ENCODE data around the gene CHST15.
A peak's percentile ranks its signal among the peaks of the same experiment; 100 is the strongest.

CHST15 gene

GRCh38 chr10:124065382-124066125 is 27.8 kb downstream of the CHST15 start:
- DNase-seq (ENCODE audit: low read depth, low spot score): peak; percentile 55

- no peak for DNase-seq (ENCODE audit: low read depth, low spot score)
Observed at GRCh38 chr10:124064676-124065075, 28.7 kb downstream of the CHST15 start.

GRCh38 chr10:124063750-124064603 is 29.4 kb downstream of the CHST15 start:
- peak; percentile 88 for DNase-seq (ENCODE audit: low read depth, low spot score)

- no peak for DNase-seq (ENCODE audit: low read depth, low spot score)
Observed at GRCh38 chr10:124062390-124062789, 31.0 kb downstream of the CHST15 start.

GRCh38 chr10:124061030-124061429 is 32.4 kb downstream of the CHST15 start:
- DNase-seq (ENCODE audit: low read depth, low spot score): no peak

GRCh38 chr10:124060148-124060720 is 33.2 kb downstream of the CHST15 start:
- no peak for DNase-seq (ENCODE audit: low read depth, low spot score)

- no peak for DNase-seq (ENCODE audit: low read depth, low spot score)
Observed at GRCh38 chr10:124059551-124059950, 33.8 kb downstream of the CHST15 start.

- no peak for DNase-seq (ENCODE audit: low read depth, low spot score)
Observed at GRCh38 chr10:124058346-124059003, 34.9 kb downstream of the CHST15 start.

- no peak for DNase-seq (ENCODE audit: low read depth, low spot score)
Observed at GRCh38 chr10:124057601-124058000, 35.8 kb downstream of the CHST15 start.

- DNase-seq (ENCODE audit: low read depth, low spot score): no peak
Observed at GRCh38 chr10:124056337-124056980, 36.9 kb downstream of the CHST15 start.

- DNase-seq (ENCODE audit: low read depth, low spot score): no peak
Observed at GRCh38 chr10:124053971-124054370, 39.4 kb downstream of the CHST15 start.

- no peak for DNase-seq (ENCODE audit: low read depth, low spot score)
Observed at GRCh38 chr10:124052561-124052960, 40.8 kb downstream of the CHST15 start.

- no peak for DNase-seq (ENCODE audit: low read depth, low spot score)
Observed at GRCh38 chr10:124050021-124051015, 43.1 kb downstream of the CHST15 start.

GRCh38 chr10:124049484-124049883 is 43.9 kb downstream of the CHST15 start:
- DNase-seq (ENCODE audit: low read depth, low spot score): peak; percentile 43

GRCh38 chr10:124048371-124049290 is 44.8 kb downstream of the CHST15 start:
- DNase-seq (ENCODE audit: low read depth, low spot score): peak; percentile 59

- no peak for DNase-seq (ENCODE audit: low read depth, low spot score)
Observed at GRCh38 chr10:124047427-124048152, 45.8 kb downstream of the CHST15 start.

GRCh38 chr10:124045801-124046355 is 47.5 kb downstream of the CHST15 start:
- DNase-seq (ENCODE audit: low read depth, low spot score): no peak

- DNase-seq (ENCODE audit: low read depth, low spot score): peak; percentile 52
Observed at GRCh38 chr10:124045276-124045675, 48.1 kb downstream of the CHST15 start.
